B cell (primary cell): ENCODE results near the gene FLVCR1. TPM values are rescaled to one million over a fixed set of nuclear protein-coding genes. Genes with fewer than 3 reads are reported as not detected.

Experiments used
- ATAC-seq: fragments of 200-7000 bp; cut with Tn5 transposase; one replicate; pipeline ENCODE4 v1.10.0; 2021; ENCODE audit warnings: low read depth, mild to moderate bottlenecking, moderate number of reproducible peaks, moderate library complexity
- CTCF ChIA-PET: fragments of 350-600 bp; sonication (Branson Sonifier 250); formaldehyde crosslinking; loops from one replicate; lab custom pipeline; 2021; ENCODE audit warnings: antibody characterized with exemption, inconsistent platforms; lab: Charles Lee
- POLR2A ChIA-PET: fragments of 350-600 bp; sonication (Branson Sonifier 250); formaldehyde crosslinking; loops from one replicate; lab custom pipeline; 2021; ENCODE audit warnings: antibody characterized with exemption; lab: Charles Lee
- DNase-seq: peaks from one replicate; pipeline ENCODE4 v3.0.0; 2013
- H2AFZ ChIP-seq: 2 replicates; pipeline ENCODE4 v1.6.1; 2012; ENCODE audit warnings: mild to moderate bottlenecking, low read depth, low read length; ENCODE audit not compliant: insufficient read depth, poor library complexity, severe bottlenecking
- H3K27ac ChIP-seq, 2 donors: 1 replicate in 1 of 2; 2 replicates in 1 of 2; pipeline ENCODE4 v1.5.1; 2012 to 2013; ENCODE audit warnings: low read length in 2 of 2, mild to moderate bottlenecking in 2 of 2, moderate library complexity in 1 of 2
- H3K27me3 ChIP-seq, 4 experiments: fragments of 200-600 bp in 1 of 4; sonication (generic) in 1 of 4; replicated peaks in 1 of 4; 1 replicate in 2 of 4; 2 replicates in 2 of 4; pipeline versions ENCODE4 v1.6.1 to v1.7.0; 2013 to 2016; ENCODE audit warnings: low read length in 3 of 4, mild to moderate bottlenecking in 2 of 4, mixed read lengths in 1 of 4, moderate library complexity in 1 of 4; ENCODE audit not compliant: insufficient read depth in 4 of 4, control insufficient read depth in 3 of 4; ENCODE audit errors: control extremely low read depth in 1 of 4
- H3K36me3 ChIP-seq, 2 experiments: replicated peaks in 1 of 2; 1 replicate in 1 of 2; 2 replicates in 1 of 2; pipeline versions ENCODE4 v1.6.1 to v1.7.1; 2013; ENCODE audit warnings: low read length in 1 of 2; ENCODE audit not compliant: insufficient read depth in 2 of 2, control insufficient read depth in 1 of 2; ENCODE audit errors: control extremely low read depth in 1 of 2, extremely low read depth in 1 of 2
- H3K4me1 ChIP-seq, 2 donors: fragments of 200-600 bp in 1 of 2; sonication (generic) in 1 of 2; 1 replicate in 1 of 2; 2 replicates in 1 of 2; pipeline versions ENCODE4 v1.5.1 to v1.6.1; 2013 to 2017; ENCODE audit warnings: low read length in 2 of 2; ENCODE audit not compliant: control insufficient read depth in 2 of 2, insufficient read depth in 2 of 2
- H3K4me2 ChIP-seq: replicated peaks from 2 replicates; pipeline ENCODE3; 2012; ENCODE audit warnings: mild to moderate bottlenecking, low read depth, low read length; ENCODE audit not compliant: poor library complexity, severe bottlenecking
- H3K4me3 ChIP-seq, 5 experiments: fragments of 200-600 bp in 1 of 5; sonication (generic) in 1 of 5; 1 replicate in 3 of 5; 2 replicates in 2 of 5; pipeline versions ENCODE4 v1.5.1 to v1.7.0; 2011 to 2016; ENCODE audit warnings: low read length in 4 of 5, mild to moderate bottlenecking in 4 of 5, low read depth in 2 of 5, control low read depth in 1 of 5, moderate library complexity in 1 of 5; ENCODE audit not compliant: insufficient read depth in 1 of 5; ENCODE audit errors: control extremely low read depth in 1 of 5, extremely low read depth in 1 of 5
- H3K79me2 ChIP-seq: fragments of 200-600 bp; sonication (generic); one replicate; pipeline ENCODE4 v1.6.0; 2016; ENCODE audit warnings: low read length; ENCODE audit not compliant: control insufficient read depth, insufficient read depth
- H3K9ac ChIP-seq: fragments of 200-600 bp; sonication (generic); 2 replicates; pipeline ENCODE4 v1.6.1; 2017; ENCODE audit warnings: mild to moderate bottlenecking, low read length, moderate library complexity
- H3K9me3 ChIP-seq, 3 donors: one replicate each; pipeline versions ENCODE4 v1.6.1 to v1.7.1; 2013; ENCODE audit warnings: low read length in 2 of 3; ENCODE audit not compliant: control insufficient read depth in 2 of 3, insufficient read depth in 1 of 3; ENCODE audit errors: control extremely low read depth in 1 of 3
- H4K20me1 ChIP-seq: 2 replicates; pipeline ENCODE4 v1.6.0; 2012; ENCODE audit warnings: mild to moderate bottlenecking, low read length; ENCODE audit not compliant: insufficient read depth, control insufficient read depth, poor library complexity, severe bottlenecking
- H3K27ac Mint-ChIP-seq: one replicate; pipeline ENCODE4 v1.8.0; 2021; ENCODE audit warnings: mixed read lengths
- H3K27me3 Mint-ChIP-seq: one replicate; pipeline ENCODE4 v1.8.0; 2021; ENCODE audit warnings: mixed read lengths
- H3K4me1 Mint-ChIP-seq: one replicate; pipeline ENCODE4 v1.8.0; 2021; ENCODE audit warnings: mixed read lengths
- H3K4me3 Mint-ChIP-seq: one replicate; pipeline ENCODE4 v1.8.0; 2021; ENCODE audit warnings: mixed read lengths
- H3K9me3 Mint-ChIP-seq: one replicate; pipeline ENCODE4 v1.8.0; 2022; ENCODE audit warnings: mixed read lengths; ENCODE audit not compliant: insufficient read depth
- EZH2 ChIP-seq: IDR thresholded peaks from 2 replicates; pipeline ENCODE4 v1.6.1; 2012; ENCODE audit warnings: borderline replicate concordance, low read depth, mild to moderate bottlenecking, moderate library complexity, low read length; ENCODE audit not compliant: insufficient read depth, poor library complexity, severe bottlenecking
- WGBS: methylation state at CpG from one replicate; pipeline ENCODE4 v1.1.5; 2013; ENCODE audit warnings: missing lambda C conversion rate; ENCODE audit not compliant: insufficient coverage; 5-methylcytosine and 5-hydroxymethylcytosine counted together
- intact Hi-C: fragments of 100-400 bp; cut with micrococcal nuclease; formaldehyde crosslinking; loops from one replicate; pipeline ENCODE4 v1.10.0; 2022
- polyA plus RNA-seq: library from polyadenylated mRNA; depleted of rRNA; stranded (reverse); fragments of >200 nt; gene quantifications from 2 replicates; pipeline ENCODE4 v1.2.3, GENCODE V29; 2012
- total RNA-seq, 2 donors: library from RNA; stranded (reverse); fragments of 120-200 nt in 1 of 2; gene quantifications; 1 replicate in 1 of 2; 2 replicates in 1 of 2; pipeline versions ENCODE4 v1.2.3 to v1.2.4, GENCODE V29; 2013 to 2022
- TF ChIP-seq, protein P1 (sequence below): fragments of 200-600 bp; IDR thresholded peaks from one replicate; pipeline ENCODE4 v1.8.0; 2022; ENCODE audit warnings: antibody characterized with exemption, mild to moderate bottlenecking

Gene FLVCR1
- total and polyA plus RNA-seq, 2 donors (not counting 1 experiment from before 2014, with no cell fraction given), result 3.9 to 19.2 TPM

DNA sequence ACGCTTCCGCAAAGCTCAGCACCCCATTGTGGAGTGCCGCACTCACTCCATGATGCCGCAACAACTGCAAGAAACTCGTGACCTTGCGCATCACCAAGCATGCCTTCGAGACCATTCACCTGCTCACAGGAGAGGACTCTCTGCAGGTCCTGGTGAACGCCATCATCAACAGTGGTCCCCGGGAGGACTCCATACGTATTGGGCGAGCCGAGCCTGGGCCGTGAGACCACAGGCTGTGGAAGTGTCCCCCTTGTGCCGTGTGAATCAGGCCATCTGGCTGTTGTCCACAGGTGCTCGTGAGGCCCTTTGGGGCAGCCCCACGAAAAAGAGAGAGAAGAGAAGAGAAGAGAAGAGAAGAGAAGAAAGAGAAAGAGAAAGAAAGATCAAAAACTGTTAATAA lies 33.9 kb upstream of the FLVCR1 start:
- DNase-seq (no peak), ATAC-seq (no peak)
- H3K27me3 Mint-ChIP-seq, result no peaks in the 10 kb centered on the region
- peaks cover 9% of the 10 kb centered on the region for H3K9me3 Mint-ChIP-seq
- POLR2A ChIA-PET, result interaction anchor here (0.7 kb wide), 1 partner anchor 31 kb away, joined by 6 read pairs; no protein-coding TSS in a partner anchor
- no peaks in the 10 kb centered on the region for H3K27me3 ChIP-seq
- H2AFZ ChIP-seq, result no peak overlapping the region
- CTCF ChIA-PET, result no interaction called here
- peaks cover 11% of the 10 kb centered on the region for H3K4me1 Mint-ChIP-seq
- H3K4me1 ChIP-seq, result peaks cover 7 to 10% of the 10 kb centered on the region in 2 donors
- no peaks in the 10 kb centered on the region for H3K79me2 ChIP-seq
- no peaks in the 10 kb centered on the region for H4K20me1 ChIP-seq
- peaks cover 3 to 30% (median 11%) of the 10 kb centered on the region in 3 donors for H3K9me3 ChIP-seq
- H3K27ac Mint-ChIP-seq, result peak overlapping the region; percentile 26
- no peak overlapping the region for H3K4me2 ChIP-seq
- no peak overlapping the region for H3K4me3 ChIP-seq
- H3K36me3 ChIP-seq, result no peaks in the 10 kb centered on the region
- intact Hi-C loops, result no loop called here
- over 99% methylated on average over 15 of the region's 16 CpGs for WGBS
- no peak overlapping the region for H3K27ac ChIP-seq
- H3K4me3 Mint-ChIP-seq, result no peak overlapping the region
- TF ChIP-seq EZH2, result no peak
- TF ChIP-seq, protein P1, sequence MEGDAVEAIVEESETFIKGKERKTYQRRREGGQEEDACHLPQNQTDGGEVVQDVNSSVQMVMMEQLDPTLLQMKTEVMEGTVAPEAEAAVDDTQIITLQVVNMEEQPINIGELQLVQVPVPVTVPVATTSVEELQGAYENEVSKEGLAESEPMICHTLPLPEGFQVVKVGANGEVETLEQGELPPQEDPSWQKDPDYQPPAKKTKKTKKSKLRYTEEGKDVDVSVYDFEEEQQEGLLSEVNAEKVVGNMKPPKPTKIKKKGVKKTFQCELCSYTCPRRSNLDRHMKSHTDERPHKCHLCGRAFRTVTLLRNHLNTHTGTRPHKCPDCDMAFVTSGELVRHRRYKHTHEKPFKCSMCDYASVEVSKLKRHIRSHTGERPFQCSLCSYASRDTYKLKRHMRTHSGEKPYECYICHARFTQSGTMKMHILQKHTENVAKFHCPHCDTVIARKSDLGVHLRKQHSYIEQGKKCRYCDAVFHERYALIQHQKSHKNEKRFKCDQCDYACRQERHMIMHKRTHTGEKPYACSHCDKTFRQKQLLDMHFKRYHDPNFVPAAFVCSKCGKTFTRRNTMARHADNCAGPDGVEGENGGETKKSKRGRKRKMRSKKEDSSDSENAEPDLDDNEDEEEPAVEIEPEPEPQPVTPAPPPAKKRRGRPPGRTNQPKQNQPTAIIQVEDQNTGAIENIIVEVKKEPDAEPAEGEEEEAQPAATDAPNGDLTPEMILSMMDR, result no peak
- no peak overlapping the region for H3K9ac ChIP-seq

DNA sequence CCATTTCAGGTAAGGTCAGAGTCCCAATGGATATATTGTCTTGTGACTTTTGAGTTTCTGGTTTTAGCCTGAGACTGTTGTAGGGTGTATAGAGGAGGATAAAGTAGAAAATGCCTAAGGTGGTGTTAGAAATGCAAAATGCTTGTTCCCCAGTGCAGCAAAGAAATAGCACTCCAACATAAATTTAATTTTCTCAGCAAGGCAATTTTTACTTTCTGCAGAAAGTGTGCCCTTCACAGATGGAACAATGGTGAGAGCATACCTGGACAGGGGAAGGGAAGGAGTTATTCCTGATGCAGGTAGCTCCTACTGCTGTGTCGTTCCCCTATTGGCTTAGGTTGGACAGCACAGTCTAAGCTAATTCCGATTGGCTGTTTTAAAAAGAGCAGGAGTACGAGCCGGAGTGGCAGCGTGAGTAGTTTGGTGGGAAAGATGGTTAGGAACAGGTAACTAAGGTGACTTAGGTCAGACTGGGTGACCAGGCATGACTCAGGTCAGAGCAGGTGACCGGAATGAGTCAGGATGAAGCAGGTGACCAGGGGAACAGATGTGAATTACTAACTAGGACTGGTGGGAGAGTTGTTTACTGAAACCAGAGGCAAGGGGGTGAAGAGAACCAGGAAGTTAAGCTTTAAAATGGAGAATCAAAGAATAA lies 32.1 kb upstream of the FLVCR1 start:
- ChIA-PET POLR2A (no interaction called here), CTCF (no interaction called here)
- H3K9ac ChIP-seq, result no peak overlapping the region
- H2AFZ ChIP-seq, result no peak overlapping the region
- H3K27me3 Mint-ChIP-seq, result no peaks in the 10 kb centered on the region
- no peak for ATAC-seq
- peaks cover under 1% of the 10 kb centered on the region for H3K4me1 Mint-ChIP-seq
- H3K36me3 ChIP-seq, result no peaks in the 10 kb centered on the region
- H3K4me3 Mint-ChIP-seq, result no peak overlapping the region
- H3K27me3 ChIP-seq, result no peaks in the 10 kb centered on the region
- H3K4me1 ChIP-seq, result no peaks in the 10 kb centered on the region
- TF ChIP-seq, protein P1, result no peak
- TF ChIP-seq EZH2, result no peak
- intact Hi-C loops, result no loop called here
- H3K79me2 ChIP-seq, result no peaks in the 10 kb centered on the region
- H3K27ac ChIP-seq, result no peak overlapping the region
- 100% methylated on average over 6 of the region's 6 CpGs for WGBS
- H3K27ac Mint-ChIP-seq, result no peak overlapping the region
- H4K20me1 ChIP-seq, result no peaks in the 10 kb centered on the region
- no peak overlapping the region for H3K4me2 ChIP-seq
- H3K4me3 ChIP-seq, result no peak overlapping the region
- no peak for DNase-seq
- peaks cover 9% of the 10 kb centered on the region for H3K9me3 Mint-ChIP-seq
- H3K9me3 ChIP-seq, result peaks cover 3 to 30% (median 11%) of the 10 kb centered on the region in 3 donors
